Parietal lobe (tissue), 1 donor: ENCODE results near the gene CNTN5. TPM values are rescaled to one million over a fixed set of nuclear protein-coding genes. Genes with fewer than 3 reads are reported as not detected.

ENCODE experiments used
- total RNA-seq: library from RNA; depleted of rRNA; stranded (reverse); fragments of >200 nt; gene quantifications from one replicate; pipeline ENCODE4 v1.2.3, GENCODE V29; 2014

Gene CNTN5
- 15.7 TPM for total RNA-seq

DNA sequence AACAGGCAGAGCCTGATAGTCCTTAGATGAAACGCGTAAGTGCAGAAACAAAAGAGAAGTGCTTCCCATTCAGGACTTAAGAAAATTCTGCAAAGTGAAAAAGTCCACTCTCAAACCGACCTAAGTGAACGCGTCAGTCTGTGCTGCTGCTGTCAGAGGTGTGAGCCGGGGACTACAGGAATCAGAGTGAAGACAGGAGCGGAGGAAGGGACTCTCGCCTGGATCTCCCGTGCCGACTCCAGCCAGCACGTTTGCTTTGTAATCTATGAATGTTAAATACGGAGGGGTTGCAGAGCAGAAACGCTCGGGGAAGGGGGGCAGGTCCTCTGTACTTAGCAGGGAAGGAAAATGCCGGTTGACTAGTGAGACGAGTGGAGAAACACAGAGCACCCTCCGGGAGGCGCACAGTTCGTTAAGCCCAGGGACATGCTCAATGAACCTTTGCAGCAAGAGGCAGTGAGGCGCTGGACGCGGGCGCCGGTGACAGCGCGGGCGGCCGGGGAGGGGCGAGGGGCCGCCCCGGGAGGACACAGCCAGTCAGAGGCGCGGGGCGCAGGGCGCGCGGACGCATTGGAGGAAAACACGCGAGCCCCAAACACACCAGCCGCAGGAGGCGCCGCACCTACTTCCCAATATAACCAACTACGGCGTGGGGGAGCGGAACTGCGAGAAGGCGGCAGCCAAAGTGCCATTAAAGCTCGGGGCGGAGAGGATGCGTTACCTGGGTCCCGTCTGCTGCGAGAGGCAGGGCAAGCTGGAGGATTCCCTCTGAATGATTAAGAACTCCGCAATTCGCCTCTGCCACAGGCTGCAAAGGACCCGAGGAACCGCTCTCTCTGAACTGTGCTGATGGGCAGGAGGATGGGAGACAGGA is at the start of gene CNTN5:
TSS of gene CNTN5 (plus strand) at position 598 of the 874 bp plus-strand sequence.

